ENCODE measurements around the gene CACHD1. TPM values are rescaled to one million over a fixed set of nuclear protein-coding genes. Genes with fewer than 3 reads are reported as not detected.

Gene CACHD1
- total RNA-seq, 1 experiment from 2014 or later: 8.4 TPM

GRCh38 chr1:64550946-64551605, 81.1 kb downstream of the CACHD1 start:
- DNase-seq (ENCODE audit: low read depth, low spot score): no peak
- no peaks in the 10 kb centered on the region for H3K4me1 ChIP-seq (ENCODE audit: control insufficient read depth in 1 of 2, insufficient read depth in 2 of 2, low read length in 2 of 2)
- TF ChIP-seq YY1 (IDR thresholded peaks at IDR 0.05; ENCODE audit: extremely low read depth, insufficient replicate concordance, low read depth, low read length): no peak
- no peak for TF ChIP-seq TCF7L2 (IDR thresholded peaks at IDR 0.05; ENCODE audit: borderline replicate concordance, extremely low read depth, insufficient read depth, insufficient read length)
- TF ChIP-seq FOSL1 (IDR thresholded peaks at IDR 0.05; ENCODE audit: low read depth): no peak
- TF ChIP-seq ATF3 (IDR thresholded peaks at IDR 0.05): no peak
- no peak for TF ChIP-seq POLR2A (IDR thresholded peaks at IDR 0.05; ENCODE audit: borderline replicate concordance, extremely low read depth, insufficient read depth, insufficient read length)
- TF ChIP-seq ZNF274 (IDR thresholded peaks at IDR 0.05; ENCODE audit: low read depth, low read length): no peak
- no peak for TF ChIP-seq ZBTB33 (IDR thresholded peaks at IDR 0.05; ENCODE audit: extremely low read depth, insufficient replicate concordance, low read length)
- no peak for TF ChIP-seq ZFX (IDR thresholded peaks at IDR 0.05)
- no peak for TF ChIP-seq SIN3A (IDR thresholded peaks at IDR 0.05; ENCODE audit: low read depth)
- no peak for TF ChIP-seq CTCF (IDR thresholded peaks at IDR 0.05 in 2 of 3, conservative IDR thresholded peaks at IDR 0.05 in 1 of 3; ENCODE audit: borderline replicate concordance in 1 of 3, insufficient read depth in 1 of 3, low read depth in 2 of 3, low read length in 2 of 3)
- no peak for TF ChIP-seq JUND (IDR thresholded peaks at IDR 0.05)
- no peak for TF ChIP-seq REST (IDR thresholded peaks at IDR 0.05; ENCODE audit: low read depth)
- no peak for TF ChIP-seq CEBPB (IDR thresholded peaks at IDR 0.05; ENCODE audit: low read depth)
- no peak for TF ChIP-seq EZH2 (IDR thresholded peaks at IDR 0.05)
- TF ChIP-seq SRF (IDR thresholded peaks at IDR 0.05; ENCODE audit: low read depth): no peak
- TF ChIP-seq EZH2phosphoT487 (IDR thresholded peaks at IDR 0.05; ENCODE audit: borderline replicate concordance): no peak
- TF ChIP-seq SP1 (IDR thresholded peaks at IDR 0.05; ENCODE audit: low read depth): no peak
- no peak for TF ChIP-seq MAX (IDR thresholded peaks at IDR 0.05)
- TF ChIP-seq CBX3 (IDR thresholded peaks at IDR 0.05; ENCODE audit: low read depth): no peak
- H3K79me2 ChIP-seq (ENCODE audit: insufficient read depth, low read length): no peaks in the 10 kb centered on the region
- no peaks in the 10 kb centered on the region for H3K9me2 ChIP-seq (ENCODE audit: insufficient read depth)
- H3K4me2 ChIP-seq (ENCODE audit: low read length): no peak overlapping the region
- CTCF ChIA-PET: no interaction called here
- no TSS peak for BruUV-seq (replicated peaks)
- H4K20me1 ChIP-seq (ENCODE audit: insufficient read depth): no peaks in the 10 kb centered on the region
- no peaks in the 10 kb centered on the region for H3K36me3 ChIP-seq (ENCODE audit: control insufficient read depth in 1 of 2, insufficient read depth in 2 of 2, low read length in 2 of 2)
- no peak overlapping the region for H3K4me3 ChIP-seq (replicated peaks in 1 of 2; ENCODE audit: low read depth in 1 of 2, low read length in 2 of 2)
- RAD21 ChIA-PET (ENCODE audit: low non-redundant PET in 1 of 2, low total read pairs in 2 of 2, uncharacterized antibody in 2 of 2, unreplicated experiment in 2 of 2): no interaction called here
- no peak for ATAC-seq
- intact Hi-C loops (cut with micrococcal nuclease): no loop called here
- no peak overlapping the region for H3K27ac ChIP-seq (ENCODE audit: low read depth, low read length)
- no peaks in the 10 kb centered on the region for H3K9me3 ChIP-seq (ENCODE audit: control insufficient read depth in 1 of 2, insufficient read depth in 1 of 2, low read depth in 1 of 2, low read length in 2 of 2)
- no peak overlapping the region for H3K9ac ChIP-seq (ENCODE audit: low read length)
- H3K27me3 ChIP-seq (ENCODE audit: insufficient read depth, low read length): no peaks in the 10 kb centered on the region
- no peak overlapping the region for H2AFZ ChIP-seq (ENCODE audit: low read depth, low read length, poor library complexity, severe bottlenecking)
- POLR2A ChIA-PET: no interaction called here

All from HCT116 (cell line).